Measurements from ENCODE around the gene SIAH2. TPM values are rescaled to one million over a fixed set of nuclear protein-coding genes. Genes with fewer than 3 reads are reported as not detected.

Gene SIAH2
- total and polyA plus RNA-seq, 2 experiments from 2014 or later: 39.6 to 49.7 TPM

GRCh38 chr3:150721285-150722130, 41.5 kb downstream of the SIAH2 start:
- no peaks in the 10 kb centered on the region for H3K36me3 ChIP-seq
- no peaks in the 10 kb centered on the region for H3K9me3 ChIP-seq (ENCODE audit: low read depth)
- DNase-seq (ENCODE audit: low read depth in 1 of 2, low spot score in 1 of 2): peak; percentile 72 to 77
- H3K27me3 ChIP-seq: no peaks in the 10 kb centered on the region
- peak; percentile 70 for TF ChIP-seq CTCF (IDR thresholded peaks at IDR 0.05; ENCODE audit: low read depth, low read length)
- H3K27ac ChIP-seq: no peak overlapping the region
- no peak overlapping the region for H3K4me3 ChIP-seq
- no peaks in the 10 kb centered on the region for H3K4me1 ChIP-seq (ENCODE audit: low read depth)

- Histone ChIP-seq H3K4me3 (no peak overlapping the region), H3K27ac (no peak overlapping the region), H3K4me1 (ENCODE audit: low read depth) (no peaks in the 10 kb centered on the region), H3K36me3 (no peaks in the 10 kb centered on the region), H3K9me3 (ENCODE audit: low read depth) (no peaks in the 10 kb centered on the region), H3K27me3 (no peaks in the 10 kb centered on the region)
- no peak for TF ChIP-seq CTCF (IDR thresholded peaks at IDR 0.05; ENCODE audit: low read depth, low read length)
- no peak for DNase-seq (ENCODE audit: low read depth in 1 of 2, low spot score in 1 of 2)
These were observed 42.5 kb downstream of the SIAH2 start for GRCh38 chr3:150720444-150720843.

DNA sequence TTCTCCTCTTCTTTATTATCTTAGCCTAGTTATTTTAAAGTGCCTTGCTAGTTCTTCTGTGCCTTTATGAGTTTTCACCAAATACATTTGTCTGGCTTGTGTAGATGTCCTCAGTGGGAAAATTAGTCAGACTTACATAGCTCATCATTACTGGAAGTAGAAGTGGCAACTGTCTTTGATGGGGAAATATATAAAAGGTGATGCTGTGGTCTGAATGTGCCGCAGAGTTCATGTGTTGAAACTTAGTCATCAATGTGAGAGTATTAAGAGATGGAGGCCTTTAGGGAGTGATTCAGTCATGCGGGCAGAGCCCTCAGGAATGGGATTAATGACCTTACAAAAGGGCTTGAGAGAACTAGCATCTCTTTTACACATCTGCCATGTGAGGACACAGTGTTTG, 52.9 kb downstream of the SIAH2 start:
- H3K27me3 ChIP-seq: no peaks in the 10 kb centered on the region
- no peaks in the 10 kb centered on the region for H3K9me3 ChIP-seq (ENCODE audit: low read depth)
- no peak overlapping the region for H3K27ac ChIP-seq
- H3K36me3 ChIP-seq: no peaks in the 10 kb centered on the region
- DNase-seq (ENCODE audit: low read depth in 1 of 2, low spot score in 1 of 2): no peak
- no peak overlapping the region for H3K4me3 ChIP-seq
- H3K4me1 ChIP-seq (ENCODE audit: low read depth): no peaks in the 10 kb centered on the region
- TF ChIP-seq CTCF (IDR thresholded peaks at IDR 0.05; ENCODE audit: low read depth, low read length): no peak

GRCh38 chr3:150703756-150704344, 59.1 kb downstream of the SIAH2 start, which contains the start of gene ERICH6:
ERICH6 (minus strand) TSS chr3:150703920; CDS start chr3:150703898, 22 bp downstream.
- Histone ChIP-seq H3K27me3 (no peaks in the 10 kb centered on the region), H3K27ac (no peak within 1 kb of the TSS), H3K9me3 (ENCODE audit: low read depth) (no peaks in the 10 kb centered on the region), H3K4me1 (ENCODE audit: low read depth) (no peaks in the 10 kb centered on the region), H3K36me3 (no peaks in the 10 kb centered on the region), H3K4me3 (peak within 1 kb of the TSS; percentile 62)
- DNase-seq (ENCODE audit: low read depth in 1 of 2, low spot score in 1 of 2): peak; percentile 93 to 95
- peak; percentile 10 for TF ChIP-seq CTCF (IDR thresholded peaks at IDR 0.05; ENCODE audit: low read depth, low read length)

- no peaks in the 10 kb centered on the region for H3K36me3 ChIP-seq
- H3K27ac ChIP-seq: no peak overlapping the region
- H3K4me1 ChIP-seq (ENCODE audit: low read depth): no peaks in the 10 kb centered on the region
- TF ChIP-seq CTCF (IDR thresholded peaks at IDR 0.05; ENCODE audit: low read depth, low read length): no peak
- no peaks in the 10 kb centered on the region for H3K27me3 ChIP-seq
- peak overlapping the region; percentile 62 for H3K4me3 ChIP-seq
- no peaks in the 10 kb centered on the region for H3K9me3 ChIP-seq (ENCODE audit: low read depth)
- peak in 1 of 2 donors; percentile 4 for DNase-seq (ENCODE audit: low read depth in 1 of 2, low spot score in 1 of 2)
These were observed 59.6 kb downstream of the SIAH2 start for GRCh38 chr3:150703299-150703755.

Data from cardiac muscle cell (in vitro differentiated cells and primary cell).